ENCODE results near the gene LMOD3. TPM values are rescaled to one million over a fixed set of nuclear protein-coding genes. Genes with fewer than 3 reads are reported as not detected.

The LMOD3 gene
- total and polyA plus RNA-seq, 2 donors (not counting 3 experiments of a cell fraction or from before 2014, with no cell fraction given) = not detected

GRCh38 chr3:69149586-69149985 lies 27.2 kb upstream of the LMOD3 start:
- H3K4me2 ChIP-seq (ENCODE audit: insufficient read depth, low read length) = no peak overlapping the region
- POLR2A ChIA-PET = no interaction called here
- dilution Hi-C loops (cut with MboI; ENCODE audit: extremely low pct_ligation_motif_present, low sequenced_read_pairs) = no loop called here

GRCh38 chr3:69145688-69146087 lies 23.3 kb upstream of the LMOD3 start:
- H3K9me3 ChIP-seq (replicated peaks; ENCODE audit: control insufficient read depth, insufficient read depth, low read length) = no peaks in the 10 kb centered on the region
- TF ChIP-seq POLR2AphosphoS5 (IDR thresholded peaks at IDR 0.05; ENCODE audit: insufficient read depth, low read depth, low read length) = no peak
- TF ChIP-seq FOS (IDR thresholded peaks at IDR 0.05; ENCODE audit: borderline replicate concordance, insufficient read depth, low read length) = no peak
- no peak for TF ChIP-seq GATA2 (IDR thresholded peaks at IDR 0.05; ENCODE audit: insufficient read depth, insufficient read length, low read depth, low read length)
- TF ChIP-seq CTCF (IDR thresholded peaks at IDR 0.05; ENCODE audit: extremely low read depth in 1 of 2, insufficient read depth in 1 of 2, low read depth in 1 of 2, low read length in 2 of 2) = no peak
- no peak for TF ChIP-seq MAX (IDR thresholded peaks at IDR 0.05; ENCODE audit: insufficient read depth, insufficient read length)
- TF ChIP-seq JUN (IDR thresholded peaks at IDR 0.05; ENCODE audit: borderline replicate concordance, insufficient read depth, insufficient read length, low read depth) = no peak
- TF ChIP-seq EZH2 (IDR thresholded peaks at IDR 0.05; ENCODE audit: borderline replicate concordance, low read depth, low read length, severe bottlenecking) = no peak
- no peak for TF ChIP-seq POLR2A (IDR thresholded peaks at IDR 0.05; ENCODE audit: low read depth, low read length)
- no peak for TF ChIP-seq MYC (IDR thresholded peaks at IDR 0.05; ENCODE audit: low read depth, low read length)
- FAIRE-seq = no peak
- no peak for DNase-seq (ENCODE audit: low read depth, low spot score)
- no peaks in the 10 kb centered on the region for H3K27me3 ChIP-seq (ENCODE audit: control insufficient read depth in 2 of 2, insufficient read depth in 2 of 2, low read length in 2 of 2)
- H3K9ac ChIP-seq (replicated peaks; ENCODE audit: extremely low read depth, insufficient read depth, low read length) = no peak overlapping the region
- ChIA-PET POLR2A (no interaction called here), CTCF (interaction anchor here (1.0 to 2.4 kb wide), 8 partner anchors 9 to 306 kb away, joined by 3 to 12 read pairs (median 3); no protein-coding TSS in a partner anchor)
- no peak overlapping the region for H3K4me3 ChIP-seq (replicated peaks in 1 of 3; ENCODE audit: insufficient read depth in 1 of 3, low read depth in 1 of 3, low read length in 3 of 3)
- H3K9me1 ChIP-seq (replicated peaks; ENCODE audit: control insufficient read depth, extremely low read depth, insufficient read depth, low read length) = no peaks in the 10 kb centered on the region
- H3K79me2 ChIP-seq (ENCODE audit: control insufficient read depth, insufficient read depth, low read length) = no peaks in the 10 kb centered on the region
- no peaks in the 10 kb centered on the region for H3K4me1 ChIP-seq (ENCODE audit: control insufficient read depth, extremely low read depth, insufficient read depth, low read length)
- no peak overlapping the region for H3K27ac ChIP-seq (ENCODE audit: insufficient read depth, low read depth, low read length)
- no peak overlapping the region for H2AFZ ChIP-seq (ENCODE audit: low read depth, low read length)
- no peaks in the 10 kb centered on the region for H4K20me1 ChIP-seq (replicated peaks; ENCODE audit: control insufficient read depth, extremely low read depth, insufficient read depth, low read length)
- intact Hi-C loops (cut with micrococcal nuclease) = no loop called here
- H3K36me3 ChIP-seq (ENCODE audit: control insufficient read depth in 2 of 2, extremely low read depth in 1 of 2, insufficient read depth in 2 of 2, low read length in 2 of 2) = no peaks in the 10 kb centered on the region
- H3K4me2 ChIP-seq (ENCODE audit: insufficient read depth, low read length) = no peak overlapping the region
- BruUV-seq (replicated peaks) = no TSS peak
- dilution Hi-C loops (cut with MboI; ENCODE audit: extremely low pct_ligation_motif_present, low sequenced_read_pairs) = no loop called here

More at GRCh38 chr3:69149586-69149985, 27.2 kb upstream of the LMOD3 start:
- Histone ChIP-seq H3K9me3 (replicated peaks; ENCODE audit: control insufficient read depth, insufficient read depth, low read length) (no peaks in the 10 kb centered on the region), H4K20me1 (replicated peaks; ENCODE audit: control insufficient read depth, extremely low read depth, insufficient read depth, low read length) (no peaks in the 10 kb centered on the region), H3K27me3 (ENCODE audit: control insufficient read depth in 2 of 2, insufficient read depth in 2 of 2, low read length in 2 of 2) (peaks cover 0 to 12% of the 10 kb centered on the region in 2 experiments), H3K4me1 (ENCODE audit: control insufficient read depth, extremely low read depth, insufficient read depth, low read length) (no peaks in the 10 kb centered on the region), H3K27ac (ENCODE audit: insufficient read depth, low read depth, low read length) (no peak overlapping the region), H3K9me1 (replicated peaks; ENCODE audit: control insufficient read depth, extremely low read depth, insufficient read depth, low read length) (no peaks in the 10 kb centered on the region), H2AFZ (ENCODE audit: low read depth, low read length) (no peak overlapping the region), H3K9ac (replicated peaks; ENCODE audit: extremely low read depth, insufficient read depth, low read length) (no peak overlapping the region), H3K36me3 (ENCODE audit: control insufficient read depth in 2 of 2, extremely low read depth in 1 of 2, insufficient read depth in 2 of 2, low read length in 2 of 2) (no peaks in the 10 kb centered on the region), H3K79me2 (ENCODE audit: control insufficient read depth, insufficient read depth, low read length) (no peaks in the 10 kb centered on the region), H3K4me3 (replicated peaks in 1 of 3; ENCODE audit: insufficient read depth in 1 of 3, low read depth in 1 of 3, low read length in 3 of 3) (no peak overlapping the region)
- intact Hi-C loops (cut with micrococcal nuclease) = no loop called here
- DNase-seq (ENCODE audit: low read depth, low spot score) (no peak), FAIRE-seq (no peak)
- CTCF ChIA-PET = interaction anchor here (0.9 kb wide), 1 partner anchor 9 kb away, joined by 3 read pairs; no protein-coding TSS in a partner anchor
- BruUV-seq (replicated peaks) = no TSS peak
- TF ChIP-seq CTCF (IDR thresholded peaks at IDR 0.05; ENCODE audit: extremely low read depth in 1 of 2, insufficient read depth in 1 of 2, low read depth in 1 of 2, low read length in 2 of 2) = no peak

Data from endothelial cell of umbilical vein (primary cell).